ENCODE data around the gene TNXB.
"Not testable (repeated sequence)": the region's sequence is repeated elsewhere in the genome, so short reads cannot be mapped to it uniquely, and the experiment has no call there.

The TNXB gene

GRCh38 chr6:32060966-32061655 is 48.0 kb downstream of the TNXB start:
- DNase-seq (ENCODE audit: low read depth) = no peak

GRCh38 chr6:32058511-32058963 is 50.6 kb downstream of the TNXB start:
- DNase-seq (ENCODE audit: low read depth) = no peak

- DNase-seq (ENCODE audit: low read depth) = no peak
Measured at GRCh38 chr6:32057966-32058365, 51.2 kb downstream of the TNXB start.

GRCh38 chr6:32056254-32056653 is 52.9 kb downstream of the TNXB start:
- DNase-seq (ENCODE audit: low read depth) = no peak

GRCh38 chr6:32055756-32056155 is 53.4 kb downstream of the TNXB start:
- not testable (repeated sequence) for DNase-seq (ENCODE audit: low read depth)

- not testable (repeated sequence) for DNase-seq (ENCODE audit: low read depth)
Measured at GRCh38 chr6:32053314-32053713, 55.8 kb downstream of the TNXB start.

- DNase-seq (ENCODE audit: low read depth) = not testable (repeated sequence)
Measured at GRCh38 chr6:32052626-32053025, 56.5 kb downstream of the TNXB start.

GRCh38 chr6:32050562-32050961 is 58.6 kb downstream of the TNXB start:
- no peak for DNase-seq (ENCODE audit: low read depth)

GRCh38 chr6:32049736-32050135 is 59.4 kb downstream of the TNXB start:
- DNase-seq (ENCODE audit: low read depth) = not testable (repeated sequence)

GRCh38 chr6:32049149-32049548 is 60.0 kb downstream of the TNXB start:
- not testable (repeated sequence) for DNase-seq (ENCODE audit: low read depth)

GRCh38 chr6:32047855-32048766 is 61.0 kb downstream of the TNXB start:
- peak; percentile 40 for DNase-seq (ENCODE audit: low read depth)

GRCh38 chr6:32047539-32047854 is 61.6 kb downstream of the TNXB start:
- DNase-seq (ENCODE audit: low read depth) = no peak

- DNase-seq (ENCODE audit: low read depth) = no peak
Measured at GRCh38 chr6:32047084-32047478, 62.1 kb downstream of the TNXB start.

GRCh38 chr6:32046450-32047083 is 62.6 kb downstream of the TNXB start:
- no peak for DNase-seq (ENCODE audit: low read depth)

- DNase-seq (ENCODE audit: low read depth) = no peak
Measured at GRCh38 chr6:32045811-32046449, 63.2 kb downstream of the TNXB start.

- DNase-seq (ENCODE audit: low read depth) = not testable (repeated sequence)
Measured at GRCh38 chr6:32044916-32045315, 64.2 kb downstream of the TNXB start.

- not testable (repeated sequence) for DNase-seq (ENCODE audit: low read depth)
Measured at GRCh38 chr6:32043589-32044380, 65.4 kb downstream of the TNXB start.

GRCh38 chr6:32042276-32042675 is 66.9 kb downstream of the TNXB start:
- not testable (repeated sequence) for DNase-seq (ENCODE audit: low read depth)

- DNase-seq (ENCODE audit: low read depth) = not testable (repeated sequence)
Measured at GRCh38 chr6:32041385-32041784, 67.8 kb downstream of the TNXB start.

- DNase-seq (ENCODE audit: low read depth) = not testable (repeated sequence)
Measured at GRCh38 chr6:32041050-32041321, 68.2 kb downstream of the TNXB start.

GRCh38 chr6:32040299-32041049 is 68.7 kb downstream of the TNXB start:
- DNase-seq (ENCODE audit: low read depth) = not testable (repeated sequence)
